Activated CD8-positive, alpha-beta T cell treated with anti-CD3 and anti-CD28 coated beads for 36 hours (primary cell): ENCODE results near the gene GPATCH4. TPM values are rescaled to one million over a fixed set of nuclear protein-coding genes. Genes with fewer than 3 reads are reported as not detected.

Experiments
- ATAC-seq: fragments of 200-7000 bp; cut with Tn5 transposase; one replicate; pipeline ENCODE4 v1.10.0; 2021; ENCODE audit warnings: mild to moderate bottlenecking, moderate library complexity
- CTCF ChIA-PET: fragments of 350-600 bp; sonication (Branson Sonifier 250); formaldehyde crosslinking; loops from one replicate; lab custom pipeline; 2021; ENCODE audit warnings: antibody characterized with exemption; lab: Charles Lee
- POLR2A ChIA-PET: fragments of 350-600 bp; sonication (Branson Sonifier 250); formaldehyde crosslinking; loops from one replicate; lab custom pipeline; 2021; ENCODE audit warnings: antibody characterized with exemption; lab: Charles Lee
- DNase-seq: peaks from one replicate; pipeline ENCODE4 v3.0.0-alpha.2; 2020
- H3K27ac Mint-ChIP-seq: one replicate; pipeline ENCODE4 v1.8.0; 2021; ENCODE audit warnings: mild to moderate bottlenecking, mixed read lengths
- H3K27me3 Mint-ChIP-seq: one replicate; pipeline ENCODE4 v1.8.0; 2021; ENCODE audit warnings: mixed read lengths
- H3K36me3 Mint-ChIP-seq: one replicate; pipeline ENCODE4 v1.8.0; 2021; ENCODE audit warnings: low read depth, mixed read lengths
- H3K4me1 Mint-ChIP-seq: one replicate; pipeline ENCODE4 v1.8.0; 2021; ENCODE audit warnings: low read depth, mixed read lengths
- H3K4me3 Mint-ChIP-seq: one replicate; pipeline ENCODE4 v1.8.0; 2021; ENCODE audit warnings: mild to moderate bottlenecking, moderate library complexity, mixed read lengths
- H3K9me3 Mint-ChIP-seq: one replicate; pipeline ENCODE4 v1.8.0; 2021; ENCODE audit warnings: mixed read lengths
- intact Hi-C: fragments of 100-400 bp; cut with micrococcal nuclease; formaldehyde crosslinking; loops from one replicate; pipeline ENCODE4 v1.10.0; 2022
- total RNA-seq, 2 experiments: library from RNA; stranded (reverse); gene quantifications; one replicate each; pipeline ENCODE4 v1.2.3, GENCODE V29; 2021
- TF ChIP-seq, protein P1 (sequence below): fragments of 200-600 bp; IDR thresholded peaks from one replicate; pipeline ENCODE4 v1.8.0; 2022; ENCODE audit warnings: antibody characterized with exemption, mild to moderate bottlenecking

Gene GPATCH4
- total RNA-seq, 2 experiments from 2014 or later: 50.7 to 51.0 TPM

DNA sequence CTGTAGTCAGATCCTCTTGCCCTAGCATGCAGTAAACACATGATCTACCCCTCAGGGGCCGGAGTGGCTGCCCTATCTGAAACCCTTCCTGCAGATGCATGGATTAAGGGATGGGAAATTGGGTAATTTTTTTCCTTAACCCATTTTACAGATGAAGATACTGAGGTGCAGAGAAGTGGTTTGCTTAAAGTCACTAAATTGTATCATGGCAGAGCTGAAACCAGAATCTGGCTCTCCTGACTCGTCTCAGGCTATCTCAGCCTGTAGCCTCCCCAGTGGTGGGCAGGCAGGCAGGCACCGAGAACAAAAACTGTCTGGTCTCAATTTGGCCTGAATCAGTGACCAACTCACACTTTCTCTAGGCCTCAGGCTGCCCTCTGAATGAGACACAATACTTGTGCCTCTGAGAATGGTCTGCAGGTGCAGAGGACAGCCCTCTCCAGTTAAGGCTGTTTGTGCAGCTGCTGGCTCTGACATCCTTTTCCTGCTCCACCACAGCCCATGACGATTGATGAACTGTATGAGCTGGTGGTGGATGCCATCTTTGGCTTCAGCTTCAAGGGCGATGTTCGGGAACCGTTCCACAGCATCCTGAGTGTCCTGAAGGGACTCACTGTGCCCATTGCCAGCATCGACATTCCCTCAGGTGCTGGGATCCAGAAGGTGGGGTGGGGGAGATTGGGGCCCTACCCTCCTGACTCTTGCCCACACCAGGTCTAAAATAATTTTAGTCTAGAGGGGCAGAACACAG lies 8.2 kb downstream of the GPATCH4 start:
- ATAC-seq: no peak
- CTCF ChIA-PET: interaction anchor here (1.0 to 5.8 kb wide), 10 partner anchors 12 to 133 kb away, joined by 3 to 24 read pairs (median 4); partner anchors contain the start of gene MEF2D
- H3K9me3 Mint-ChIP-seq: no peaks in the 10 kb centered on the region
- DNase-seq: peak; percentile 21
- H3K4me3 Mint-ChIP-seq: peak overlapping the region; percentile 77
- H3K27me3 Mint-ChIP-seq: no peaks in the 10 kb centered on the region
- TF ChIP-seq, protein P1, sequence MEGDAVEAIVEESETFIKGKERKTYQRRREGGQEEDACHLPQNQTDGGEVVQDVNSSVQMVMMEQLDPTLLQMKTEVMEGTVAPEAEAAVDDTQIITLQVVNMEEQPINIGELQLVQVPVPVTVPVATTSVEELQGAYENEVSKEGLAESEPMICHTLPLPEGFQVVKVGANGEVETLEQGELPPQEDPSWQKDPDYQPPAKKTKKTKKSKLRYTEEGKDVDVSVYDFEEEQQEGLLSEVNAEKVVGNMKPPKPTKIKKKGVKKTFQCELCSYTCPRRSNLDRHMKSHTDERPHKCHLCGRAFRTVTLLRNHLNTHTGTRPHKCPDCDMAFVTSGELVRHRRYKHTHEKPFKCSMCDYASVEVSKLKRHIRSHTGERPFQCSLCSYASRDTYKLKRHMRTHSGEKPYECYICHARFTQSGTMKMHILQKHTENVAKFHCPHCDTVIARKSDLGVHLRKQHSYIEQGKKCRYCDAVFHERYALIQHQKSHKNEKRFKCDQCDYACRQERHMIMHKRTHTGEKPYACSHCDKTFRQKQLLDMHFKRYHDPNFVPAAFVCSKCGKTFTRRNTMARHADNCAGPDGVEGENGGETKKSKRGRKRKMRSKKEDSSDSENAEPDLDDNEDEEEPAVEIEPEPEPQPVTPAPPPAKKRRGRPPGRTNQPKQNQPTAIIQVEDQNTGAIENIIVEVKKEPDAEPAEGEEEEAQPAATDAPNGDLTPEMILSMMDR: no peak
- POLR2A ChIA-PET: interaction anchor here (0.9 to 5.2 kb wide), 13 partner anchors 8 to 222 kb away, joined by 3 to 66 read pairs (median 4); partner anchors contain the start of genes MEF2D and TTC24
- H3K4me1 Mint-ChIP-seq: peaks cover 31% of the 10 kb centered on the region
- peaks cover 36% of the 10 kb centered on the region for H3K36me3 Mint-ChIP-seq
- intact Hi-C loops: no loop called here
- peak overlapping the region; percentile 81 for H3K27ac Mint-ChIP-seq

DNA sequence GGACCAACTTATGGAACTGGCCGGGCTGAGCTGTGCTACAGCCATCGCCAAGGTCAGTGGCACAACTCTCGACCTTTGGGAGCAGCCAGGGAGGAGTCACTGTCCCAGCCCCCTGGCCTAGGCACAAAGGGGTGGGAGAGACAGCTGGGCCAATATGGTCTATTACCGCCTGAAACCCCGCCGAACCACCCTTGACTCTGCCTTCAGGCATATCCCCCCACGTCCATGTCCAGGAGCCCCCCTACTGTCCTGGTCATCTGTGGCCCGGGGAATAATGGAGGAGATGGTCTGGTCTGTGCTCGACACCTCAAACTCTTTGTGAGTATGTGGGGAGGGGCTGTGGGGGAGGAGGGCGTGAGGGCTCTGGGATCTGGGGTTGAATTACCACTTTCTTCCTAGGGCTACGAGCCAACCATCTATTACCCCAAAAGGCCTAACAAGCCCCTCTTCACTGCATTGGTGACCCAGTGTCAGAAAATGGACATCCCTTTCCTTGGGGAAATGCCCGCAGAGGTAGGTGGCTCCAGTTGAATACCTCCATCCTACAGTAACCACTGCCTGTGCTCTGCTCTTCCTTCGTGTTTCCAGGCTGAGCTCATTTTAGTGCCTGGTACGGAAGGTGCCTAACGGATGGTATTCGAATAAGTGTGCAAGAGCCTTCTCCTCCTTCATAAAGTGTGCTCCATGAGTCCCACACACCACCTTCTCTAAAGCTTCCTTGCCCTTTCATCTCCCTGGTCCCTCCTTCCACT lies 8.9 kb downstream of the GPATCH4 start:
- no peaks in the 10 kb centered on the region for H3K27me3 Mint-ChIP-seq
- peak overlapping the region; percentile 81 for H3K27ac Mint-ChIP-seq
- peaks cover 30% of the 10 kb centered on the region for H3K4me1 Mint-ChIP-seq
- ChIA-PET POLR2A (interaction anchor here (1.0 to 5.2 kb wide), 19 partner anchors 8 to 221 kb away, joined by 3 to 66 read pairs (median 6); partner anchors contain the start of genes GPATCH4, MEF2D and TTC24), CTCF (interaction anchor here (0.8 to 5.8 kb wide), 15 partner anchors 8 to 146 kb away, joined by 3 to 24 read pairs (median 4); partner anchors contain the start of genes GPATCH4 and MEF2D)
- intact Hi-C loops: no loop called here
- peaks cover 30% of the 10 kb centered on the region for H3K36me3 Mint-ChIP-seq
- TF ChIP-seq, protein P1: no peak
- peak overlapping the region; percentile 77 for H3K4me3 Mint-ChIP-seq
- no peaks in the 10 kb centered on the region for H3K9me3 Mint-ChIP-seq
- DNase-seq (peak; percentile 11), ATAC-seq (no peak)

DNA sequence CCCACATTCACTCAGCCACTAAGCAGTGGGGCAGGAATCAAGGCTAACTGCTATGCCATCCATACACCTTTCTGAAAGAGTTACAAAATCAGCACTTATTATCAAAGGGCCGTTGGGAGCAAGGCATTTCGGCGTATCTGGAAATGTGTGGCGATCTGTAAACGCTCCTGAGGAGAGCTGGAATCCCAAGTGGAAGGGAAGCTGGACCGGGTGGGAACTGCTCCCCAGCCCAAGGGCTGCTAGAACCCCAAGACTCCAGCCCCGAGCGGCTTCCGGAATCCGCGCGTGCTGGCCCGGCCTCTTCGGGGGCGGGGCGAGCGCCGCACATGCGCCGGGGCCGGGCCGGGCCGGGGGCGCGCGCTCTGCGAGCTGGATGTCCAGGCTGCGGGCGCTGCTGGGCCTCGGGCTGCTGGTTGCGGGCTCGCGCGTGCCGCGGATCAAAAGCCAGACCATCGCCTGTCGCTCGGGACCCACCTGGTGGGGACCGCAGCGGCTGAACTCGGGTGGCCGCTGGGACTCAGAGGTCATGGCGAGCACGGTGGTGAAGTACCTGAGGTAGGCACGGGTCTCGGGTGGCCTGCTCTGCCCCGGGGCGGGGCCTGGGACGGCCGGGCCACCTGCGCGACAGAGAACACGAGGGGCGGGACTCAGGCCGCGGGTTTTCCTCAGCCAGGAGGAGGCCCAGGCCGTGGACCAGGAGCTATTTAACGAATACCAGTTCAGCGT lies 9.7 kb downstream of the GPATCH4 start, which contains the start of gene NAXE:
NAXE (plus strand) TSS at position 345 of the 726 bp plus-strand sequence; CDS start at position 374, 29 bp downstream.
- peaks cover 30% of the 10 kb centered on the region for H3K4me1 Mint-ChIP-seq
- peak within 1 kb of the TSS; percentile 87 for H3K27ac Mint-ChIP-seq
- peak within 1 kb of the TSS; percentile 77 for H3K4me3 Mint-ChIP-seq
- no peaks in the 10 kb centered on the region for H3K9me3 Mint-ChIP-seq
- peak; percentile 73 for DNase-seq
- intact Hi-C loops: no loop called here
- ChIA-PET CTCF (interaction anchor here (0.8 to 5.8 kb wide), 16 partner anchors 9 to 146 kb away, joined by 3 to 24 read pairs (median 4); partner anchors contain the start of genes GPATCH4 and MEF2D), POLR2A (interaction anchor here (0.6 to 5.2 kb wide), 24 partner anchors 9 to 450 kb away, joined by 3 to 66 read pairs (median 4); partner anchors contain the start of genes GPATCH4, MEF2D and TTC24)
- H3K36me3 Mint-ChIP-seq: peaks cover 27% of the 10 kb centered on the region
- peak; percentile 92 for ATAC-seq
- no peaks in the 10 kb centered on the region for H3K27me3 Mint-ChIP-seq
- TF ChIP-seq, protein P1: no peak

DNA sequence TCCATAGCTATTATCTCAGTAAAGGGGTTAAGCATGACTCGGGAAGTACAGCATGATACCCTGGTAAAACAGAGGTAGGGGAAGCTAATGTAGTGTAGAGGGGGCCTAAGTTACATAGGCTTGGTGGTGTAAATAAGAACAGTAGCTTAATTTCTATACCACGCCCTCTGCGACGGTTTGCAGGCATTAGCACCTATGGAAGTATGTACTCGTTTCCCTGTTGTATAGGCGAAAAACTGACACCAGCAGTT lies 10.2 kb downstream of the GPATCH4 start:
- Mint-ChIP-seq H3K4me1 (peaks cover 30% of the 10 kb centered on the region), H3K4me3 (peak overlapping the region; percentile 77), H3K27me3 (no peaks in the 10 kb centered on the region), H3K9me3 (no peaks in the 10 kb centered on the region), H3K27ac (peak overlapping the region; percentile 87), H3K36me3 (peaks cover 26% of the 10 kb centered on the region)
- POLR2A ChIA-PET: interaction anchor here (0.8 to 5.2 kb wide), 18 partner anchors 9 to 141 kb away, joined by 3 to 66 read pairs (median 5); partner anchors contain the start of genes GPATCH4, MEF2D and TTC24
- TF ChIP-seq, protein P1: no peak
- ATAC-seq: peak; percentile 41
- DNase-seq: peak; percentile 37
- intact Hi-C loops: no loop called here
- CTCF ChIA-PET: interaction anchor here (1.0 to 5.8 kb wide), 11 partner anchors 8 to 110 kb away, joined by 3 to 24 read pairs (median 6); partner anchors contain the start of genes GPATCH4 and MEF2D
